ENCODE measurements around the gene RASSF8. TPM values are rescaled to one million over a fixed set of nuclear protein-coding genes. Genes with fewer than 3 reads are reported as not detected.

RASSF8 gene
- total and polyA plus RNA-seq, 11 donors: 5.2 to 44.6 (median 28.5) TPM

GRCh38 chr12:26114720-26115401 lies 156.4 kb downstream of the RASSF8 start:
- Histone ChIP-seq H3K27me3 (no peaks in the 10 kb centered on the region), H3K36me3 (no peaks in the 10 kb centered on the region), H3K4me3 (peak overlapping the region; percentile 3 to 65 (median 54)), H3K4me1 (peaks cover 0 to 60% (median 39%) of the 10 kb centered on the region in 12 donors), H3K27ac (peak overlapping the region; percentile 88 to 98 (median 93)), H3K9me3 (no peaks in the 10 kb centered on the region)
- intact Hi-C loops (cut with DNase I): loop anchor here in 4 of 10 donors (1.0 to 10.0 kb wide), 4 partner anchors 10 to 537 kb away; partner anchors contain the start of gene BHLHE41 (in 1 of the 4)
- 24 to 35% (median 33%) methylated on average over 13 of the region's 13 CpGs for WGBS, 4 donors
- no peak for ATAC-seq
- no peak for DNase-seq
- TF ChIP-seq POLR2A (IDR thresholded peaks at IDR 0.05) (no peak), CTCF (IDR thresholded peaks at IDR 0.05) (no peak)

DNA sequence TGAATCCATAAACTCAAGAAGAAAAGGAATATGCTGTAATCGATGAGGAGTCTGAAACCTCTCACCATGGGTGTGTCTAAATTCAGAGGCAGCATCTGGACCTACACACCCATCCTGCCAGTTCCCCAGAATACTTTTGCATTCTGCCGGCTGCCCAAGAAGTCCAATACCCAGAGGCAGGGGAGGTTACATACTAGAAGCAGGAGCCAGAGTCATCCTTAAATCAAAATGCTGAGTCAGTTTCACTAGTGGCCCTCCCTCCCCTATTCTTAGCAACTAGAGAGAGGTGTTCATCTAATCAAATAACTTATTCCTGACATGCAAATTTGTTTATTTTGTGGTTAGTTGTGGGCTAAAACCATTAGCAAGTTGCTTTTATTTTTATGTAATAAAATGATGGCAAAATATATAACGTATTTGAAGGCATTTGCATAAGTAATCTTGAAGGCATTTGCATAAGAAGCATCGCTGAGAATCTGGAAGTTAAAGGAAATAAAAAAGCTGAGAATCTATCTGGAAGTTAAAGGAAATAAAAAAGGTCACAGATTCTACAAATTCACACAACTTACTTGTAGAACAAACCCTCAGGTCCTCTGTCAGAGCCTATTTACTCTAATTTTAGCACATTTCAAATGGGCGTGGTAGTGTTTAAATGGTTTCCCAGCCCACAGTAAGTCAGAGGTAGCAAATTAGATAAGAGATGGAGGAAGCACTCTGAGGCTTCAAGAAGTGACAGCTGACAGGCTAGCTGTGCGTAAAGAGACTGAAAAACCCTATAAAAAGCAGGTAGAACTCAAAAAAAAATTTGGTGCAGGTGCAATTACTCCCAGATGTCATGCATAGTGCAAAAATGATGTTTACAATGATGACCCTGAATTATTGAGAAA lies 158.6 kb downstream of the RASSF8 start:
- DNase-seq (no peak), ATAC-seq (no peak)
- H3K4me1 ChIP-seq: peaks cover 0 to 65% (median 42%) of the 10 kb centered on the region in 12 donors
- H3K27ac ChIP-seq: peak overlapping the region in 10 of 12 donors; percentile 4 to 98 (median 48)
- no peak for TF ChIP-seq POLR2A (IDR thresholded peaks at IDR 0.05)
- no peak for TF ChIP-seq CTCF (IDR thresholded peaks at IDR 0.05)
- peaks cover 0 to 7% (median 0%) of the 10 kb centered on the region in 9 donors for H3K27me3 ChIP-seq
- intact Hi-C loops (cut with DNase I): loop anchor here in 4 of 10 donors (5.0 to 10.0 kb wide), 3 partner anchors 318 to 535 kb away; no protein-coding TSS in a partner anchor
- WGBS, 4 donors: 39 to 49% (median 42%) methylated on average over 6 of the region's 6 CpGs
- no peaks in the 10 kb centered on the region for H3K36me3 ChIP-seq
- H3K9me3 ChIP-seq: no peaks in the 10 kb centered on the region
- no peak overlapping the region for H3K4me3 ChIP-seq

- WGBS, 4 donors: 75 to 91% (median 81%) methylated on average over 4 of the region's 4 CpGs
- intact Hi-C loops (cut with DNase I): loop anchor here in 4 of 10 donors (5.0 to 10.0 kb wide), 3 partner anchors 316 to 534 kb away; no protein-coding TSS in a partner anchor
- Histone ChIP-seq H3K27ac (peak overlapping the region in 9 of 12 donors; percentile 25 to 98 (median 33)), H3K4me3 (no peak overlapping the region), H3K36me3 (no peaks in the 10 kb centered on the region), H3K4me1 (peaks cover 0 to 61% (median 37%) of the 10 kb centered on the region in 12 donors), H3K27me3 (peaks cover 0 to 7% (median 0%) of the 10 kb centered on the region in 9 donors), H3K9me3 (no peaks in the 10 kb centered on the region)
- no peak for ATAC-seq
- TF ChIP-seq CTCF (IDR thresholded peaks at IDR 0.05): no peak
- no peak for TF ChIP-seq POLR2A (IDR thresholded peaks at IDR 0.05)
- DNase-seq: no peak
These were observed 159.8 kb downstream of the RASSF8 start for GRCh38 chr12:26118308-26118707.

All from heart left ventricle (tissue), 16 donors.